WTC11 (cell line): ENCODE results near the gene CYP8B1. TPM values are rescaled to one million over a fixed set of nuclear protein-coding genes. Genes with fewer than 3 reads are reported as not detected.

Experiments
- ATAC-seq: fragments of 200-7000 bp; cut with Tn5 transposase; 2 replicates; pipeline ENCODE4 v1.10.0; 2021; ENCODE audit warnings: mild to moderate bottlenecking, moderate library complexity
- CTCF ChIA-PET: fragments of 300-600 bp; sonication (Branson Sonifier 250); formaldehyde crosslinking; loops from one replicate; lab custom pipeline; 2021; ENCODE audit warnings: antibody characterized with exemption; lab: Charles Lee
- POLR2A ChIA-PET: fragments of 350-600 bp; sonication (Branson Sonifier 250); formaldehyde crosslinking; loops from one replicate; lab custom pipeline; 2021; ENCODE audit warnings: antibody characterized with exemption; lab: Charles Lee
- DNase-seq: peaks from one replicate; pipeline ENCODE4 v3.0.0; 2021; ENCODE audit warnings: low spot score
- H3K27ac Mint-ChIP-seq: 2 replicates; pipeline ENCODE4 v1.8.0; 2021; ENCODE audit warnings: mixed read lengths
- H3K27me3 Mint-ChIP-seq: 2 replicates; pipeline ENCODE4 v1.8.0; 2021; ENCODE audit warnings: low read depth, mild to moderate bottlenecking, moderate library complexity, mixed read lengths
- H3K36me3 Mint-ChIP-seq: 2 replicates; pipeline ENCODE4 v1.8.0; 2021; ENCODE audit warnings: mixed read lengths
- H3K4me1 Mint-ChIP-seq: 2 replicates; pipeline ENCODE4 v1.8.0; 2022; ENCODE audit warnings: mixed read lengths
- H3K4me3 Mint-ChIP-seq: 2 replicates; pipeline ENCODE4 v1.8.0; 2021; ENCODE audit warnings: mild to moderate bottlenecking, moderate library complexity, mixed read lengths
- H3K9me3 Mint-ChIP-seq: 2 replicates; pipeline ENCODE4 v1.8.0; 2021; ENCODE audit warnings: mixed read lengths
- ELF4 ChIP-seq: sonication (generic); formaldehyde crosslinking; IDR thresholded peaks from 2 replicates; pipeline ENCODE4 v1.8.1; 2022; ENCODE audit warnings: low read depth, mild to moderate bottlenecking, moderate library complexity, missing genetic modification reagents
- EMX1 ChIP-seq: fragments of 250-450 bp; sonication (Bioruptor Pico); IDR thresholded peaks from 2 replicates; pipeline ENCODE4 v1.8.0; 2021; ENCODE audit warnings: mild to moderate bottlenecking
- ETV6 ChIP-seq: sonication (generic); formaldehyde crosslinking; IDR thresholded peaks from 2 replicates; pipeline ENCODE4 v1.8.1; 2022; ENCODE audit warnings: mild to moderate bottlenecking, missing genetic modification reagents
- FOXJ3 ChIP-seq: sonication (generic); formaldehyde crosslinking; IDR thresholded peaks from 2 replicates; pipeline ENCODE4 v1.9.0; 2021; ENCODE audit warnings: missing genetic modification reagents, mild to moderate bottlenecking, borderline replicate concordance
- HMGA2 ChIP-seq: fragments of 250-450 bp; sonication (Bioruptor Pico); IDR thresholded peaks from 2 replicates; pipeline ENCODE4 v1.4.0; 2021; ENCODE audit warnings: mild to moderate bottlenecking, moderate library complexity
- JUN ChIP-seq: sonication (generic); formaldehyde crosslinking; IDR thresholded peaks from 2 replicates; pipeline ENCODE4 v1.8.0; 2023; ENCODE audit warnings: mild to moderate bottlenecking, missing genetic modification reagents
- MXD4 ChIP-seq: fragments of 250-450 bp; sonication (Bioruptor Pico); IDR thresholded peaks from 2 replicates; pipeline ENCODE4 v1.8.0; 2021; ENCODE audit warnings: mild to moderate bottlenecking, moderate library complexity, borderline replicate concordance
- NFYB ChIP-seq: sonication (generic); formaldehyde crosslinking; conservative IDR thresholded peaks from 2 replicates; pipeline ENCODE4 v1.8.0; 2022; ENCODE audit warnings: low read depth, missing genetic modification reagents
- NR3C1 ChIP-seq: sonication (generic); formaldehyde crosslinking; conservative IDR thresholded peaks from 2 replicates; pipeline ENCODE4 v1.8.1; 2023; ENCODE audit warnings: low read depth, mild to moderate bottlenecking, missing genetic modification reagents
- TCF7 ChIP-seq: sonication (generic); formaldehyde crosslinking; IDR thresholded peaks from 2 replicates; pipeline ENCODE4 v1.8.0; 2022; ENCODE audit warnings: mild to moderate bottlenecking, low read depth, missing genetic modification reagents, moderate library complexity
- TEAD4 ChIP-seq: sonication (generic); formaldehyde crosslinking; IDR thresholded peaks from 2 replicates; pipeline ENCODE4 v1.8.0; 2022; ENCODE audit warnings: mild to moderate bottlenecking, missing genetic modification reagents
- ZBTB21 ChIP-seq: sonication (generic); formaldehyde crosslinking; IDR thresholded peaks from 2 replicates; pipeline ENCODE4 v1.8.1; 2023; ENCODE audit warnings: mild to moderate bottlenecking, missing genetic modification reagents, borderline replicate concordance
- ZNF232 ChIP-seq: sonication (generic); formaldehyde crosslinking; IDR thresholded peaks from 2 replicates; pipeline ENCODE4 v1.8.0; 2022; ENCODE audit warnings: mild to moderate bottlenecking, missing genetic modification reagents
- ZNF396 ChIP-seq: fragments of 250-450 bp; sonication (Bioruptor Pico); IDR thresholded peaks from 2 replicates; pipeline ENCODE4 v1.8.0; 2021; ENCODE audit warnings: mild to moderate bottlenecking, moderate library complexity, borderline replicate concordance
- ZNF423 ChIP-seq: fragments of 250-450 bp; sonication (Bioruptor Pico); IDR thresholded peaks from 2 replicates; pipeline ENCODE4 v2.1.2; 2022; ENCODE audit warnings: mild to moderate bottlenecking, moderate library complexity
- total RNA-seq: library from RNA; stranded (reverse); gene quantifications from 3 replicates; pipeline ENCODE4 v1.2.3, GENCODE V29; 2021
- TF ChIP-seq, protein P1 (sequence below): sonication (generic); formaldehyde crosslinking; IDR thresholded peaks from 2 replicates; pipeline ENCODE4 v1.8.0; 2023; ENCODE audit warnings: missing genetic modification reagents, mild to moderate bottlenecking, borderline replicate concordance
- TF ChIP-seq, protein P2 (sequence below): sonication (generic); formaldehyde crosslinking; conservative IDR thresholded peaks from 2 replicates; pipeline ENCODE4 v1.8.1; 2022; ENCODE audit warnings: mild to moderate bottlenecking, missing genetic modification reagents
- TF ChIP-seq, protein P3 (sequence below): sonication (generic); formaldehyde crosslinking; IDR thresholded peaks from 2 replicates; pipeline ENCODE4 v1.8.0; 2023; ENCODE audit warnings: missing genetic modification reagents
- TF ChIP-seq, protein P4 (sequence below): fragments of 200-600 bp; IDR thresholded peaks from 2 replicates; pipeline ENCODE4 v1.8.0; 2022; ENCODE audit warnings: antibody characterized with exemption
- TF ChIP-seq, protein P5 (sequence below): sonication (generic); formaldehyde crosslinking; IDR thresholded peaks from 2 replicates; pipeline ENCODE4 v1.8.1; 2022; ENCODE audit warnings: mild to moderate bottlenecking, missing genetic modification reagents, moderate library complexity, borderline replicate concordance
- TF ChIP-seq, protein P6 (sequence below): sonication (generic); formaldehyde crosslinking; IDR thresholded peaks from 2 replicates; pipeline ENCODE4 v1.8.1; 2023; ENCODE audit warnings: mild to moderate bottlenecking, moderate library complexity, missing genetic modification reagents
- TF ChIP-seq, protein P7 (sequence below): sonication (generic); formaldehyde crosslinking; IDR thresholded peaks from 2 replicates; pipeline ENCODE4 v1.8.0; 2022; ENCODE audit warnings: mild to moderate bottlenecking, missing genetic modification reagents

The CYP8B1 gene
- total RNA-seq, 1 experiment from 2014 or later: 0.13 TPM

DNA sequence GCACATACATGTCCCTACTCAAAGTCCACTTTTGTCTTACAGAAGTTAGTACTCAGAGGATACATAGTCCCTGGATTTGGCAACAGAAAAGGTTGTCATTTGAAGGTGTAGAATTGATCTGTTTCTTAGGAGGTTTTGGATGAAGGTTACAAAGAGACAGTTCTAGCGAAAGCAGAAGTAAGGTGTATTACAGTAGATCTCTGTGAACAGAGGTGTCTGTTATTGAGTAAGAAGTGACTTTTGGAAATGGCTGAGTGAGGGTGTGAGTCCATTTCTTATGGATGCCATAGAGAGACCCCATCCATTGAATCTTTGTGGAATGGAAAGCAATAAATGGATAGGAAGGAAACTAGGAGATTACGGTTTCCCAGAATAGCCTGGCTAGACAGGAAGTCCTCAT lies 35.9 kb upstream of the CYP8B1 start (continued):
- TF ChIP-seq, protein P1, sequence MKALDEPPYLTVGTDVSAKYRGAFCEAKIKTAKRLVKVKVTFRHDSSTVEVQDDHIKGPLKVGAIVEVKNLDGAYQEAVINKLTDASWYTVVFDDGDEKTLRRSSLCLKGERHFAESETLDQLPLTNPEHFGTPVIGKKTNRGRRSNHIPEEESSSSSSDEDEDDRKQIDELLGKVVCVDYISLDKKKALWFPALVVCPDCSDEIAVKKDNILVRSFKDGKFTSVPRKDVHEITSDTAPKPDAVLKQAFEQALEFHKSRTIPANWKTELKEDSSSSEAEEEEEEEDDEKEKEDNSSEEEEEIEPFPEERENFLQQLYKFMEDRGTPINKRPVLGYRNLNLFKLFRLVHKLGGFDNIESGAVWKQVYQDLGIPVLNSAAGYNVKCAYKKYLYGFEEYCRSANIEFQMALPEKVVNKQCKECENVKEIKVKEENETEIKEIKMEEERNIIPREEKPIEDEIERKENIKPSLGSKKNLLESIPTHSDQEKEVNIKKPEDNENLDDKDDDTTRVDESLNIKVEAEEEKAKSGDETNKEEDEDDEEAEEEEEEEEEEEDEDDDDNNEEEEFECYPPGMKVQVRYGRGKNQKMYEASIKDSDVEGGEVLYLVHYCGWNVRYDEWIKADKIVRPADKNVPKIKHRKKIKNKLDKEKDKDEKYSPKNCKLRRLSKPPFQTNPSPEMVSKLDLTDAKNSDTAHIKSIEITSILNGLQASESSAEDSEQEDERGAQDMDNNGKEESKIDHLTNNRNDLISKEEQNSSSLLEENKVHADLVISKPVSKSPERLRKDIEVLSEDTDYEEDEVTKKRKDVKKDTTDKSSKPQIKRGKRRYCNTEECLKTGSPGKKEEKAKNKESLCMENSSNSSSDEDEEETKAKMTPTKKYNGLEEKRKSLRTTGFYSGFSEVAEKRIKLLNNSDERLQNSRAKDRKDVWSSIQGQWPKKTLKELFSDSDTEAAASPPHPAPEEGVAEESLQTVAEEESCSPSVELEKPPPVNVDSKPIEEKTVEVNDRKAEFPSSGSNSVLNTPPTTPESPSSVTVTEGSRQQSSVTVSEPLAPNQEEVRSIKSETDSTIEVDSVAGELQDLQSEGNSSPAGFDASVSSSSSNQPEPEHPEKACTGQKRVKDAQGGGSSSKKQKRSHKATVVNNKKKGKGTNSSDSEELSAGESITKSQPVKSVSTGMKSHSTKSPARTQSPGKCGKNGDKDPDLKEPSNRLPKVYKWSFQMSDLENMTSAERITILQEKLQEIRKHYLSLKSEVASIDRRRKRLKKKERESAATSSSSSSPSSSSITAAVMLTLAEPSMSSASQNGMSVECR (CRISPR knock-in tag): no peak

DNA sequence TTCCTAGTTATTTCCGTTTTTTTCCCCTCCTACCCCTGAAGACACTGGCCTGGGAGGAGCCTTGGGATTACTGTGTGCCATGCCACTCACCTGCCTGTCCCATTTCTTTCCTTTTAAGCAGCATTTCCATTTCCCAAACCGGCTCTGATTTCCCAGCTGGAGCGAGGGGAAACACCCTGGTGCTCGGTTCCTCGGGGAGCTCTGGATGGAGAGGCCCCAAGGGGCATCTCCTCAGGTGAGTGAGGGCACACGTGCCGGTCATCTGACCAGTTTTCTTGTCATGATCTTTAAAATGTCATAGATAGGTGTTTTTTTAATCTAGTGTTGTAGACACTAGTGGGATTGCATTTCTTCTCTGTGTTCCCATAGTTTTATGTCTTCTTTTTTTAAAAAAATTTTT lies 33.0 kb upstream of the CYP8B1 start:
- Mint-ChIP-seq H3K4me1 (peaks cover 20% of the 10 kb centered on the region), H3K4me3 (no peak overlapping the region), H3K9me3 (peaks cover 45% of the 10 kb centered on the region), H3K27me3 (peaks cover 8% of the 10 kb centered on the region; the same call in 1 of the 2 replicates), H3K36me3 (peaks cover 32% of the 10 kb centered on the region), H3K27ac (no peak overlapping the region)
- ChIA-PET CTCF (interaction anchor here (1.0 kb wide), 1 partner anchor 27 kb away, joined by 3 read pairs; no protein-coding TSS in a partner anchor), POLR2A (no interaction called here)
- TF ChIP-seq ELF4 (no peak), ZNF232 (no peak), ZBTB21 (CRISPR knock-in tag) (no peak), ZNF423 (CRISPR knock-in tag) (no peak), TEAD4 (CRISPR knock-in tag) (no peak), NR3C1 (CRISPR knock-in tag) (no peak)
- TF ChIP-seq, protein P2, sequence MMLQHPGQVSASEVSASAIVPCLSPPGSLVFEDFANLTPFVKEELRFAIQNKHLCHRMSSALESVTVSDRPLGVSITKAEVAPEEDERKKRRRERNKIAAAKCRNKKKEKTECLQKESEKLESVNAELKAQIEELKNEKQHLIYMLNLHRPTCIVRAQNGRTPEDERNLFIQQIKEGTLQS: no peak
- no peak for DNase-seq
- ATAC-seq: no peak

DNA sequence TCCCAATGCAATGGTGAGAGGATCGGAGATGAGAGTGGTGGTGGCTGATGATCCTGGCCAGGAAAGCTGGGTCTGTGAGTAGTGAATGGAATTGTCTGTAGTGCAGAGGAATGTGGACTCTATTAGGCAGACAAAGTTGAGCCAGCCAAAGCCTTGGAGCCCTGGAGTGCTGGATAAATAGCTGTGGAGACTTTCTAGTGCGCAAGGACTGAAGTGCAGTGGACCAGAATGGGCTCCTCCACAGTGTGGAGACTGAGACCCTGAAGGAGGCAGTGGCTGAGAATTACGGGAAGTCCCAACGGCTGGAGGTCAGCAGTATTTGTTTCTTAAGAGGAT lies 31.1 kb upstream of the CYP8B1 start:
- ChIA-PET POLR2A (interaction anchor here (0.5 kb wide), 1 partner anchor 402 kb away, joined by 4 read pairs; no protein-coding TSS in a partner anchor), CTCF (interaction anchor here (1.2 to 1.3 kb wide), 2 partner anchors 25 to 165 kb away, joined by 3 to 6 read pairs; no protein-coding TSS in a partner anchor)
- Mint-ChIP-seq H3K4me1 (peaks cover 20% of the 10 kb centered on the region), H3K27ac (no peak overlapping the region), H3K4me3 (peak overlapping the region; percentile 49), H3K27me3 (peaks cover 6% of the 10 kb centered on the region; the same call in 1 of the 2 replicates), H3K9me3 (peaks cover 38% of the 10 kb centered on the region), H3K36me3 (peaks cover 23% of the 10 kb centered on the region)
- ATAC-seq (no peak), DNase-seq (no peak)
- TF ChIP-seq HMGA2: no peak
- TF ChIP-seq, protein P3, sequence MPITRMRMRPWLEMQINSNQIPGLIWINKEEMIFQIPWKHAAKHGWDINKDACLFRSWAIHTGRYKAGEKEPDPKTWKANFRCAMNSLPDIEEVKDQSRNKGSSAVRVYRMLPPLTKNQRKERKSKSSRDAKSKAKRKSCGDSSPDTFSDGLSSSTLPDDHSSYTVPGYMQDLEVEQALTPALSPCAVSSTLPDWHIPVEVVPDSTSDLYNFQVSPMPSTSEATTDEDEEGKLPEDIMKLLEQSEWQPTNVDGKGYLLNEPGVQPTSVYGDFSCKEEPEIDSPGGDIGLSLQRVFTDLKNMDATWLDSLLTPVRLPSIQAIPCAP (CRISPR knock-in tag): no peak
- no peak for TF ChIP-seq MXD4
- TF ChIP-seq, protein P4, sequence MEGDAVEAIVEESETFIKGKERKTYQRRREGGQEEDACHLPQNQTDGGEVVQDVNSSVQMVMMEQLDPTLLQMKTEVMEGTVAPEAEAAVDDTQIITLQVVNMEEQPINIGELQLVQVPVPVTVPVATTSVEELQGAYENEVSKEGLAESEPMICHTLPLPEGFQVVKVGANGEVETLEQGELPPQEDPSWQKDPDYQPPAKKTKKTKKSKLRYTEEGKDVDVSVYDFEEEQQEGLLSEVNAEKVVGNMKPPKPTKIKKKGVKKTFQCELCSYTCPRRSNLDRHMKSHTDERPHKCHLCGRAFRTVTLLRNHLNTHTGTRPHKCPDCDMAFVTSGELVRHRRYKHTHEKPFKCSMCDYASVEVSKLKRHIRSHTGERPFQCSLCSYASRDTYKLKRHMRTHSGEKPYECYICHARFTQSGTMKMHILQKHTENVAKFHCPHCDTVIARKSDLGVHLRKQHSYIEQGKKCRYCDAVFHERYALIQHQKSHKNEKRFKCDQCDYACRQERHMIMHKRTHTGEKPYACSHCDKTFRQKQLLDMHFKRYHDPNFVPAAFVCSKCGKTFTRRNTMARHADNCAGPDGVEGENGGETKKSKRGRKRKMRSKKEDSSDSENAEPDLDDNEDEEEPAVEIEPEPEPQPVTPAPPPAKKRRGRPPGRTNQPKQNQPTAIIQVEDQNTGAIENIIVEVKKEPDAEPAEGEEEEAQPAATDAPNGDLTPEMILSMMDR: no peak
- TF ChIP-seq ETV6 (CRISPR knock-in tag): no peak
- TF ChIP-seq, protein P2: no peak
- no peak for TF ChIP-seq ZNF396
- TF ChIP-seq, protein P5, sequence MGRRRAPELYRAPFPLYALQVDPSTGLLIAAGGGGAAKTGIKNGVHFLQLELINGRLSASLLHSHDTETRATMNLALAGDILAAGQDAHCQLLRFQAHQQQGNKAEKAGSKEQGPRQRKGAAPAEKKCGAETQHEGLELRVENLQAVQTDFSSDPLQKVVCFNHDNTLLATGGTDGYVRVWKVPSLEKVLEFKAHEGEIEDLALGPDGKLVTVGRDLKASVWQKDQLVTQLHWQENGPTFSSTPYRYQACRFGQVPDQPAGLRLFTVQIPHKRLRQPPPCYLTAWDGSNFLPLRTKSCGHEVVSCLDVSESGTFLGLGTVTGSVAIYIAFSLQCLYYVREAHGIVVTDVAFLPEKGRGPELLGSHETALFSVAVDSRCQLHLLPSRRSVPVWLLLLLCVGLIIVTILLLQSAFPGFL (CRISPR knock-in tag): no peak
- TF ChIP-seq NFYB (CRISPR knock-in tag): no peak
- no peak for TF ChIP-seq TCF7 (CRISPR knock-in tag)
- no peak for TF ChIP-seq JUN (CRISPR knock-in tag)
- TF ChIP-seq EMX1 (CRISPR knock-in tag): no peak
- TF ChIP-seq, protein P6, sequence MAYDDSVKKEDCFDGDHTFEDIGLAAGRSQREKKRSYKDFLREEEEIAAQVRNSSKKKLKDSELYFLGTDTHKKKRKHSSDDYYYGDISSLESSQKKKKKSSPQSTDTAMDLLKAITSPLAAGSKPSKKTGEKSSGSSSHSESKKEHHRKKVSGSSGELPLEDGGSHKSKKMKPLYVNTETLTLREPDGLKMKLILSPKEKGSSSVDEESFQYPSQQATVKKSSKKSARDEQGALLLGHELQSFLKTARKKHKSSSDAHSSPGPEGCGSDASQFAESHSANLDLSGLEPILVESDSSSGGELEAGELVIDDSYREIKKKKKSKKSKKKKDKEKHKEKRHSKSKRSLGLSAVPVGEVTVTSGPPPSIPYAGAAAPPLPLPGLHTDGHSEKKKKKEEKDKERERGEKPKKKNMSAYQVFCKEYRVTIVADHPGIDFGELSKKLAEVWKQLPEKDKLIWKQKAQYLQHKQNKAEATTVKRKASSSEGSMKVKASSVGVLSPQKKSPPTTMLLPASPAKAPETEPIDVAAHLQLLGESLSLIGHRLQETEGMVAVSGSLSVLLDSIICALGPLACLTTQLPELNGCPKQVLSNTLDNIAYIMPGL (CRISPR knock-in tag): no peak
- TF ChIP-seq FOXJ3: no peak
- TF ChIP-seq, protein P7, sequence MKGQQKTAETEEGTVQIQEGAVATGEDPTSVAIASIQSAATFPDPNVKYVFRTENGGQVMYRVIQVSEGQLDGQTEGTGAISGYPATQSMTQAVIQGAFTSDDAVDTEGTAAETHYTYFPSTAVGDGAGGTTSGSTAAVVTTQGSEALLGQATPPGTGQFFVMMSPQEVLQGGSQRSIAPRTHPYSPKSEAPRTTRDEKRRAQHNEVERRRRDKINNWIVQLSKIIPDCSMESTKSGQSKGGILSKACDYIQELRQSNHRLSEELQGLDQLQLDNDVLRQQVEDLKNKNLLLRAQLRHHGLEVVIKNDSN (CRISPR knock-in tag): no peak
